HEK293T (cell line): ENCODE measurements around the gene FOCAD.

Experiments
- CTCF ChIA-PET: fragments of 350-600 bp; formaldehyde crosslinking; extraction: SDS; loops from one replicate; lab custom pipeline; 2021; ENCODE audit warnings: antibody characterized with exemption, inconsistent platforms; lab: Yijun Ruan, JAX
- POLR2A ChIA-PET: fragments of 350-600 bp; formaldehyde crosslinking; extraction: SDS; loops from one replicate; lab custom pipeline; 2020; ENCODE audit warnings: antibody characterized with exemption, inconsistent platforms; lab: Yijun Ruan, JAX
- DNase-seq: peaks from one replicate; pipeline ENCODE4 v3.0.0; 2012; ENCODE audit warnings: mixed read lengths; ENCODE audit errors: extremely low spot score
- ARNT ChIP-seq: fragments of 450-650 bp; IDR thresholded peaks from 2 replicates; pipeline ENCODE4 v1.6.1; 2017; ENCODE audit warnings: mild to moderate bottlenecking
- BHLHE40 ChIP-seq: fragments of 450-650 bp; IDR thresholded peaks from 2 replicates; pipeline ENCODE4 v1.6.1; 2016; ENCODE audit warnings: mild to moderate bottlenecking, moderate library complexity, borderline replicate concordance
- CTBP1 ChIP-seq: fragments of 450-650 bp; IDR thresholded peaks from 2 replicates; pipeline ENCODE4 v1.6.1; 2016; ENCODE audit warnings: borderline replicate concordance
- ELF4 ChIP-seq: fragments of 450-650 bp; IDR thresholded peaks from 2 replicates; pipeline ENCODE4 v1.6.1; 2017; ENCODE audit warnings: antibody characterized with exemption
- FOXA1 ChIP-seq: fragments of 450-650 bp; IDR thresholded peaks from 2 replicates; pipeline ENCODE4 v1.6.1; 2016; ENCODE audit warnings: mild to moderate bottlenecking
- FOXK2 ChIP-seq: fragments of 450-650 bp; IDR thresholded peaks from 2 replicates; pipeline ENCODE4 v1.6.1; 2016; ENCODE audit warnings: mild to moderate bottlenecking
- FOXM1 ChIP-seq: fragments of 450-650 bp; IDR thresholded peaks from 2 replicates; pipeline ENCODE4 v1.6.1; 2017; ENCODE audit warnings: mild to moderate bottlenecking, borderline replicate concordance
- HDGF ChIP-seq: fragments of 450-650 bp; IDR thresholded peaks from 2 replicates; pipeline ENCODE4 v1.6.1; 2017; ENCODE audit warnings: antibody characterized with exemption, borderline replicate concordance
- L3MBTL2 ChIP-seq: fragments of 450-650 bp; conservative IDR thresholded peaks from 2 replicates; pipeline ENCODE4 v1.6.1; 2016; ENCODE audit warnings: mild to moderate bottlenecking
- LEF1 ChIP-seq: fragments of 450-650 bp; IDR thresholded peaks from 2 replicates; pipeline ENCODE4 v1.6.1; 2017; ENCODE audit warnings: mild to moderate bottlenecking, borderline replicate concordance
- NFRKB ChIP-seq: fragments of 450-650 bp; IDR thresholded peaks from 2 replicates; pipeline ENCODE4 v1.6.1; 2016; ENCODE audit warnings: mild to moderate bottlenecking, moderate library complexity
- PKNOX1 ChIP-seq: fragments of 450-650 bp; IDR thresholded peaks from 2 replicates; pipeline ENCODE4 v1.6.1; 2016
- SP1 ChIP-seq: fragments of 450-650 bp; IDR thresholded peaks from 2 replicates; pipeline ENCODE4 v1.6.1; 2017
- SUZ12 ChIP-seq: fragments of 450-650 bp; IDR thresholded peaks from 2 replicates; pipeline ENCODE4 v1.6.1; 2016; ENCODE audit warnings: mild to moderate bottlenecking
- TARDBP ChIP-seq: fragments of 450-650 bp; IDR thresholded peaks from 2 replicates; pipeline ENCODE4 v1.6.1; 2016
- ZNF384 ChIP-seq: fragments of 450-650 bp; IDR thresholded peaks from 2 replicates; pipeline ENCODE4 v1.6.1; 2016

Gene FOCAD

GRCh38 chr9:20732118-20732517 lies 48.1 kb downstream of the FOCAD start:
- POLR2A ChIA-PET, result no interaction called here
- no peak for DNase-seq
- TF ChIP-seq FOXK2 (no peak), L3MBTL2 (no peak), ARNT (no peak)
- CTCF ChIA-PET, result no interaction called here

GRCh38 chr9:20734275-20734674 lies 50.2 kb downstream of the FOCAD start:
- DNase-seq, result no peak
- no peak for TF ChIP-seq BHLHE40
- TF ChIP-seq FOXA1, result no peak
- TF ChIP-seq SUZ12, result no peak
- no peak for TF ChIP-seq ELF4
- TF ChIP-seq SP1, result no peak
- no peak for TF ChIP-seq CTBP1
- no peak for TF ChIP-seq ARNT
- TF ChIP-seq FOXK2, result no peak
- no peak for TF ChIP-seq FOXM1
- TF ChIP-seq LEF1, result no peak
- no peak for TF ChIP-seq ZNF384
- CTCF ChIA-PET, result interaction anchor here (0.6 kb wide), 1 partner anchor 49 kb away, joined by 3 read pairs; no protein-coding TSS in a partner anchor
- POLR2A ChIA-PET, result no interaction called here

GRCh38 chr9:20740304-20740703 lies 56.2 kb downstream of the FOCAD start:
- no peak for TF ChIP-seq BHLHE40
- no peak for TF ChIP-seq SUZ12
- TF ChIP-seq PKNOX1, result no peak
- TF ChIP-seq SP1, result no peak
- TF ChIP-seq NFRKB, result no peak
- CTCF ChIA-PET, result no interaction called here
- no peak for DNase-seq
- POLR2A ChIA-PET, result no interaction called here

- POLR2A ChIA-PET, result no interaction called here
- CTCF ChIA-PET, result no interaction called here
- TF ChIP-seq FOXM1 (no peak), HDGF (no peak), LEF1 (no peak), L3MBTL2 (no peak), PKNOX1 (no peak), FOXK2 (no peak), BHLHE40 (no peak), ARNT (no peak), SUZ12 (no peak), CTBP1 (no peak), TARDBP (no peak)
These were observed 57.0 kb downstream of the FOCAD start for GRCh38 chr9:20740929-20741582.

GRCh38 chr9:20742833-20743232 lies 58.8 kb downstream of the FOCAD start:
- ChIA-PET CTCF (no interaction called here), POLR2A (interaction anchor here (2.0 kb wide), 1 partner anchor 59 kb away, joined by 6 read pairs; the partner anchor contains the start of gene FOCAD)
- no peak for TF ChIP-seq NFRKB
- TF ChIP-seq PKNOX1, result peak; percentile 75
- DNase-seq, result no peak

More at GRCh38 chr9:20740929-20741582, 57.0 kb downstream of the FOCAD start:
- no peak for DNase-seq

- no peak for TF ChIP-seq L3MBTL2
- TF ChIP-seq NFRKB, result no peak
- TF ChIP-seq FOXK2, result no peak
- no peak for TF ChIP-seq ARNT
- TF ChIP-seq ELF4, result no peak
- TF ChIP-seq LEF1, result no peak
- no peak for TF ChIP-seq CTBP1
- no peak for TF ChIP-seq FOXM1
- no peak for TF ChIP-seq ZNF384
- TF ChIP-seq TARDBP, result no peak
- TF ChIP-seq PKNOX1, result no peak
- no peak for TF ChIP-seq BHLHE40
- DNase-seq, result no peak
- ChIA-PET POLR2A (interaction anchor here (2.0 kb wide), 1 partner anchor 60 kb away, joined by 6 read pairs; the partner anchor contains the start of gene FOCAD), CTCF (no interaction called here)
These were observed 60.1 kb downstream of the FOCAD start for GRCh38 chr9:20744036-20744630.
